Mesothelial cell of epicardium (in vitro differentiated cells): ENCODE measurements around the gene GMEB1. TPM values are rescaled to one million over a fixed set of nuclear protein-coding genes. Genes with fewer than 3 reads are reported as not detected.
"Not testable (repeated sequence)": the region's sequence is repeated elsewhere in the genome, so short reads cannot be mapped to it uniquely, and the experiment has no call there.

Experiments
- DNase-seq, 2 experiments: peaks; one replicate each; pipeline ENCODE4 v3.0.0; 2021; ENCODE audit warnings: low spot score in 2 of 2; ENCODE audit not compliant: unreplicated experiment in 2 of 2
- H3K27ac Mint-ChIP-seq: 2 replicates; pipeline ENCODE4 v1.8.0; 2021; ENCODE audit warnings: mixed read lengths
- H3K27me3 Mint-ChIP-seq: 2 replicates; pipeline ENCODE4 v1.8.0; 2021; ENCODE audit warnings: low read depth, mixed read lengths
- H3K36me3 Mint-ChIP-seq: 2 replicates; pipeline ENCODE4 v1.8.0; 2021; ENCODE audit warnings: mixed read lengths
- H3K4me1 Mint-ChIP-seq: 2 replicates; pipeline ENCODE4 v1.8.0; 2021; ENCODE audit warnings: mixed read lengths
- H3K4me3 Mint-ChIP-seq: 2 replicates; pipeline ENCODE4 v1.8.0; 2021; ENCODE audit warnings: mild to moderate bottlenecking, moderate library complexity, mixed read lengths
- H3K9me3 Mint-ChIP-seq: 2 replicates; pipeline ENCODE4 v1.8.0; 2021; ENCODE audit warnings: mixed read lengths
- total RNA-seq: library from RNA; stranded (reverse); gene quantifications from 3 replicates; pipeline ENCODE4 v1.2.1, GENCODE V29; 2021
- TF ChIP-seq, protein P1 (sequence below): fragments of 200-600 bp; sonication (generic); IDR thresholded peaks from one replicate; pipeline ENCODE4 v1.5.0; 2021; ENCODE audit warnings: antibody characterized with exemption; ENCODE audit not compliant: unreplicated experiment

The GMEB1 gene
- total RNA-seq, 1 donor from 2014 or later, result 18.6 TPM

DNA sequence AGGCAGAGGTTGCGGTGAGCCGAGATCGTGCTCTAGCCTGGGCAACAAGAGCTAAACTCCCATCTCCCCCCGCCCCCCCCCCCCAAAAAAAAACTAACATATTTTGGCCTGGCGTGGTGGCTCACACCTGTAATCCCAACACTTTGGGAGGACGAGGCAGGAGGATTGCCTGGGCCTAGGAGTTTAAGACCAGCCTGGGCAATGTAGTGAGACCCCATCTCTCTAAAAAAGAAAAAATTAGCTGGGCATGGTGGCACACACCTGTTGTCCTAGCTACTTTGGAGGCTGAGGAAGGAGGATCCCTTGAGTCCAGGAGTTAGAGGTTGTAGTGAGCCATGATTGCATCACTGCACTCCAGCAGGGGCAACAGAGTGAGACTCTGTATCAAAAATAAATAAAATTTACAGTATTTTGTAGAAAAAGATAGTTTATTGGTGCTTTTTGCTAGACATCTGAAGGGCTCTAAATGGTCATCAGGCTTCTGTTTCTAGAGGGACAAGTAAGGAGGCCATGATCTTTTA lies 77.1 kb downstream of the GMEB1 start:
- Mint-ChIP-seq H3K36me3 (peaks cover 34% of the 10 kb centered on the region), H3K4me3 (no peak overlapping the region), H3K27me3 (no peaks in the 10 kb centered on the region), H3K4me1 (peaks cover 55% of the 10 kb centered on the region), H3K27ac (no peak overlapping the region), H3K9me3 (no peaks in the 10 kb centered on the region)
- TF ChIP-seq, protein P1, sequence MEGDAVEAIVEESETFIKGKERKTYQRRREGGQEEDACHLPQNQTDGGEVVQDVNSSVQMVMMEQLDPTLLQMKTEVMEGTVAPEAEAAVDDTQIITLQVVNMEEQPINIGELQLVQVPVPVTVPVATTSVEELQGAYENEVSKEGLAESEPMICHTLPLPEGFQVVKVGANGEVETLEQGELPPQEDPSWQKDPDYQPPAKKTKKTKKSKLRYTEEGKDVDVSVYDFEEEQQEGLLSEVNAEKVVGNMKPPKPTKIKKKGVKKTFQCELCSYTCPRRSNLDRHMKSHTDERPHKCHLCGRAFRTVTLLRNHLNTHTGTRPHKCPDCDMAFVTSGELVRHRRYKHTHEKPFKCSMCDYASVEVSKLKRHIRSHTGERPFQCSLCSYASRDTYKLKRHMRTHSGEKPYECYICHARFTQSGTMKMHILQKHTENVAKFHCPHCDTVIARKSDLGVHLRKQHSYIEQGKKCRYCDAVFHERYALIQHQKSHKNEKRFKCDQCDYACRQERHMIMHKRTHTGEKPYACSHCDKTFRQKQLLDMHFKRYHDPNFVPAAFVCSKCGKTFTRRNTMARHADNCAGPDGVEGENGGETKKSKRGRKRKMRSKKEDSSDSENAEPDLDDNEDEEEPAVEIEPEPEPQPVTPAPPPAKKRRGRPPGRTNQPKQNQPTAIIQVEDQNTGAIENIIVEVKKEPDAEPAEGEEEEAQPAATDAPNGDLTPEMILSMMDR, result no peak
- DNase-seq, result no peak

DNA sequence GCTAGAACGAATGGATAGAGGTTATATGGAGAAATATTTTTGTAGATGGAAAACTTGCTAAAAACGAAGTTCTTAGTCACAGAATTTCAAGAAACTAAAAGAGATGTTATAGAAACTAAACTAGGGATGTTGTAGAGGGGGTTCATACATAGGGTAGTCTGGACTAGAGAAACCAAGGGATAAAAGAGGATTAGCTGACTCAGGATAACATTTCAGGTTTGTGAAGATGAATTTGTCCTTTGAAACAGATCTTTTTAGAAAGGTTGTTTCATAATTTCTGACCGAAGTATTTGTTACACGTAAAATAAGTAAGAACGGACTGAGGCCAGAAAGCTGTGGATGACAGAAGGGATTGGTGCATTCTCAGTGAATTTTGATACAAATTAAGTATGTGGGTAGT lies 81.7 kb downstream of the GMEB1 start:
- Mint-ChIP-seq H3K9me3 (no peaks in the 10 kb centered on the region), H3K36me3 (peaks cover 19% of the 10 kb centered on the region), H3K4me1 (peaks cover 44% of the 10 kb centered on the region), H3K4me3 (peak overlapping the region; percentile 30), H3K27ac (peak overlapping the region; percentile 78), H3K27me3 (no peaks in the 10 kb centered on the region)
- no peak for DNase-seq
- TF ChIP-seq, protein P1, result no peak

DNA sequence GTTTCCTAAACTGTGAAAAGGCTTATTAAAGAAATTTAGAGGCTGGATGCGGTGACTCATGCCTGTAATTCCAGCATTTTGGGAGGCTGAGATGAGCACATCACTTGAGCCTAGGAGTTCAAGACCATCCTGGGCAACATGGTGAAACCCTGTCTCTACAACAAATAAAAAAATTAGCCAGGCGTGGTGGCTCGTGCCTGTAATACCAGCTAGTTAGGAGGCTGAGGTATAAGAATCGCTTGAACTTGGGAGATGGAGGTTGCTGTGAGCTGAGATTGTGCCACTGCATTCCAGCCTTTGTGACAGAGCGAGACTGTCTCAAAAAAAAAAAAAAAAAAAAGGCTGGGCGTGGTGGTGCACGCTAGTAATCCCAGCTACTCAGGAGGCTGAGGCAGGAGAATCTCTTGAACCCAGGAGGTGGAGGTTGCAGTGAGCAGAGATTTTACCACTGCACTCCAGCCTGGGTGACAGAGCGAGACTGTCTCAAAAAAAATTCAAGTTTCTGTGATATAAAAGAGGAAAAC lies 82.2 kb downstream of the GMEB1 start:
- H3K36me3 Mint-ChIP-seq, result peaks cover 19% of the 10 kb centered on the region
- peak overlapping the region; percentile 56 for H3K27ac Mint-ChIP-seq
- H3K27me3 Mint-ChIP-seq, DNase-seq, H3K4me3 Mint-ChIP-seq, H3K9me3 Mint-ChIP-seq: not testable (repeated sequence)
- H3K4me1 Mint-ChIP-seq, result peaks cover 44% of the 10 kb centered on the region

DNA sequence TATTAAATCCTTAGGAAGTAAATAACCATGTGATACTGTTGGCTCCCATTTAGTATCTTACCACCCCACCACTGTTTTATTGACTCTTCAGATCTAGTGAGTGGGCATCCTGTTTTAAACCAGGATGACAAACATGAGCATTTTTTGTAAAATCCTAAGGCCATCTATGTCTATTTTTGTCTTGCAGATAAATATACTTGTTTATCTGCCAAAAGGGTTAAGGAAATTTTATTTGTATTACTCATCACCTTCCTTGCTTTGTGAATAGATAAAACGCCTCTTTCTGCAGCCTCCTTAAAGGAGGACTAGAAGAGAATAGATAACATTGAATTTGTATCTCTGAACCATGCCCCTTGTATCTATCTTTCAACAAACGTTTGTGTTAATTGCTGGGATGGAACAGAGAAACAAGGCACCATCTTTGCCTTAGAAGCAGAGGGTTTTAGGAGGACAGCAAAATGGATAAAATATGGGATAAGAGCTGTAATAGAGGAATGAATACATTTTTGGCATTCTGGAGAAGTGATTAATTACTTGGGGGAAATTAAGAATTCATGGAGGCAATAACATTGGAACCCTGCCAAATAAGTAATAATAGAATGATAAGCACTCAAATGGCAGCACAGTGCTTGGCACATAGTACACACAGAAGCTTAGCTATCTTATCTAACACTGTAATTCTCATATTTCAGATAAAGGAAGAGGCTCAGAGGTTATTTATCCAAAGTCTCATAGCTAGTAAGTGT lies 82.9 kb downstream of the GMEB1 start:
- Mint-ChIP-seq H3K27me3 (no peaks in the 10 kb centered on the region), H3K4me3 (no peak overlapping the region), H3K27ac (peak overlapping the region; percentile 70), H3K4me1 (peaks cover 38% of the 10 kb centered on the region), H3K9me3 (no peaks in the 10 kb centered on the region), H3K36me3 (peaks cover 16% of the 10 kb centered on the region)
- no peak for DNase-seq
- TF ChIP-seq, protein P1, result no peak

DNA sequence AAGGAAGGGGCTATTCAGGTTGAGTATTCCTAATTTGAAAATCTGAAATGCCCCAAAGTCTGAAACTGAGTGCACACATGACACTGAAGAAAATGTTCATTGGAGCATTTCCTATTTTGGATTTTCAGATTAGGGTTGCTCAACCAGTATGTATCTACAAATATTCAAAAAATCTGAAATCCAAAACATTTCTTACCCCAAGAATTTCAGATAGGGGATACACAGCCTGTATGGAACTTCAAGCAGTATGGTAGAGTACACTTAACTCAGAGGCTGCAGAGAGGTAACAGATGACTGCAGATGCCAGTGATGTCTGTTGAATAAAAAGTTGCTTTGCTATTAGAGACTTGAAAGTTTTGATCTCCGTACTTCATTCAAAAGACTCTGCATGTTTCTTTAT lies 87.1 kb downstream of the GMEB1 start:
- Mint-ChIP-seq H3K4me1 (peaks cover 17% of the 10 kb centered on the region), H3K27ac (no peak overlapping the region), H3K36me3 (peaks cover 17% of the 10 kb centered on the region), H3K27me3 (no peaks in the 10 kb centered on the region), H3K9me3 (no peaks in the 10 kb centered on the region), H3K4me3 (no peak overlapping the region)
- TF ChIP-seq, protein P1, result no peak
- DNase-seq, result no peak

DNA sequence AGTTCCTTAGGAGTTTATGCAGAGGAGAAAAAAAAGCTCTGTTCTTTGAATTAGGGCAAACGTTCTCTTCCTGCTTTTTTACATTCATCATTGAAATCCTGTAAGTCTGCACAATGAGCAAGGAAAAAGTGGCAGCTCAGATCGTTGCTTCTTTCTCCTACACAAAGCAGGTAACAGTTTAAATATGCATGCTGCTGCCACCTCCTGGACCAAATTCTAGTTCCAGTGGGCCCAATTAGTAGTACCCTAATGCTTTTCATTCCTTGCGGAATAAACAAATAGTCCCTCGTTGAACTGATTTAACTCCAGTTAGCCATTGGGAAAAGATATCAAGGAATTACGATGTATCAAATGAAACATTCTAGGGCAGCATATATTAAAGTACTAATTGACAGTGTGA lies 88.3 kb downstream of the GMEB1 start:
- TF ChIP-seq, protein P1, result no peak
- peak overlapping the region; percentile 54 for H3K27ac Mint-ChIP-seq
- no peak for DNase-seq
- peaks cover 10% of the 10 kb centered on the region for H3K4me1 Mint-ChIP-seq
- H3K36me3 Mint-ChIP-seq, result peaks cover 11% of the 10 kb centered on the region
- no peaks in the 10 kb centered on the region for H3K27me3 Mint-ChIP-seq
- H3K4me3 Mint-ChIP-seq, result no peak overlapping the region
- H3K9me3 Mint-ChIP-seq, result no peaks in the 10 kb centered on the region
